OCI-LY1 (cell line): ENCODE results near the gene LHX6.

Source experiments
- EZH2 ChIP-seq: fragments of 200-600 bp; sonication (generic), shearing (Covaris generic); IDR thresholded peaks from 2 replicates; pipeline ENCODE4 v1.8.0; 2017; ENCODE audit warnings: borderline replicate concordance, mixed run types, mild to moderate bottlenecking, antibody characterized with exemption, low read length, moderate library complexity, mixed read lengths
- TF ChIP-seq, protein P1 (sequence below): fragments of 200-600 bp; sonication (generic), shearing (Covaris generic); IDR thresholded peaks from 2 replicates; pipeline ENCODE4 v1.5.1; 2017; ENCODE audit warnings: mild to moderate bottlenecking, antibody characterized with exemption, low read length, moderate library complexity, mixed read lengths

DNA sequence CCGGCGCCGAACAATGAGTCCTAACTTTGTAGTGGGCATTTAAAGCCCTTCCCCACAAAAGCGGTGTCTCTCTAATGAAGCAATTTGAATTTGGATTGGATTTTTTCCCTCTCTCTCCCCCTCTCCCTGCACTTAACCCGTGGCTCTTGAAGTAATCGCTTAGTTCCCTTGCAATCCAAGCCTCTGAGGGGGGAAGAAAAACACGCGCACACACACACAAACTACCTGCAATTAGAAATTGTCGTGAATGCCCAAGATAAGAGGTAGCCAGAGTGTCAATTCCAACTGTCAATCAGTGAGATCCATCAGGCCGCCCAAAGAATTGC lies 1.2 kb downstream of the LHX6 start:
- TF ChIP-seq, protein P1, sequence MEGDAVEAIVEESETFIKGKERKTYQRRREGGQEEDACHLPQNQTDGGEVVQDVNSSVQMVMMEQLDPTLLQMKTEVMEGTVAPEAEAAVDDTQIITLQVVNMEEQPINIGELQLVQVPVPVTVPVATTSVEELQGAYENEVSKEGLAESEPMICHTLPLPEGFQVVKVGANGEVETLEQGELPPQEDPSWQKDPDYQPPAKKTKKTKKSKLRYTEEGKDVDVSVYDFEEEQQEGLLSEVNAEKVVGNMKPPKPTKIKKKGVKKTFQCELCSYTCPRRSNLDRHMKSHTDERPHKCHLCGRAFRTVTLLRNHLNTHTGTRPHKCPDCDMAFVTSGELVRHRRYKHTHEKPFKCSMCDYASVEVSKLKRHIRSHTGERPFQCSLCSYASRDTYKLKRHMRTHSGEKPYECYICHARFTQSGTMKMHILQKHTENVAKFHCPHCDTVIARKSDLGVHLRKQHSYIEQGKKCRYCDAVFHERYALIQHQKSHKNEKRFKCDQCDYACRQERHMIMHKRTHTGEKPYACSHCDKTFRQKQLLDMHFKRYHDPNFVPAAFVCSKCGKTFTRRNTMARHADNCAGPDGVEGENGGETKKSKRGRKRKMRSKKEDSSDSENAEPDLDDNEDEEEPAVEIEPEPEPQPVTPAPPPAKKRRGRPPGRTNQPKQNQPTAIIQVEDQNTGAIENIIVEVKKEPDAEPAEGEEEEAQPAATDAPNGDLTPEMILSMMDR: no peak
- TF ChIP-seq EZH2: no peak
